ENCODE measurements around the gene PHOSPHO2.
A peak's percentile ranks its signal among the peaks of the same experiment; 100 is the strongest.

Gene PHOSPHO2

DNA sequence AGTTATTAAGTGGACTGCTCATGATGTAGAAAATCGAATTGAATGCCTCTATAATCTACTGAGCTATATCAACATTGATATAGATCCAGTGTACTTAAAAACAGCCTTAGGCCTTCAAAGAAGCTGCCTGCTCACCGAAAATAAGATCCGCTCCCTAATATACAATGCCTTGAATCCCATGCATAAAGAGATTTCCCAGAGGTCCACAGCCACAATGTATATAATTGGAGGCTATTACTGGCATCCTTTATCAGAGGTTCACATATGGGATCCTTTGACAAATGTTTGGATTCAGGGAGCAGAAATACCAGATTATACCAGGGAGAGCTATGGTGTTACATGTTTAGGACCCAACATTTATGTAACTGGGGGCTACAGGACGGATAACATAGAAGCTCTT lies 41.4 kb downstream of the PHOSPHO2 start:
- no peak overlapping the region for H3K9ac ChIP-seq (ENCODE audit: low read length in 2 of 2)
- no peaks in the 10 kb centered on the region for H3K27me3 ChIP-seq (ENCODE audit: control insufficient read depth in 1 of 2, insufficient read depth in 2 of 2, low read length in 2 of 2)
- H3K4me1 ChIP-seq (ENCODE audit: control insufficient read depth, insufficient read depth, low read length): peaks cover 16% of the 10 kb centered on the region
- no peak overlapping the region for H3K27ac ChIP-seq (ENCODE audit: low read length)
- H3K36me3 ChIP-seq (ENCODE audit: control insufficient read depth in 2 of 2, insufficient read depth in 2 of 2, low read length in 2 of 2): no peaks in the 10 kb centered on the region
- H3K9me3 ChIP-seq (ENCODE audit: control insufficient read depth in 2 of 2, low read length in 2 of 2): no peaks in the 10 kb centered on the region
- H3K4me3 ChIP-seq (ENCODE audit: low read length in 2 of 2): peak overlapping the region; percentile 41 to 70

DNA sequence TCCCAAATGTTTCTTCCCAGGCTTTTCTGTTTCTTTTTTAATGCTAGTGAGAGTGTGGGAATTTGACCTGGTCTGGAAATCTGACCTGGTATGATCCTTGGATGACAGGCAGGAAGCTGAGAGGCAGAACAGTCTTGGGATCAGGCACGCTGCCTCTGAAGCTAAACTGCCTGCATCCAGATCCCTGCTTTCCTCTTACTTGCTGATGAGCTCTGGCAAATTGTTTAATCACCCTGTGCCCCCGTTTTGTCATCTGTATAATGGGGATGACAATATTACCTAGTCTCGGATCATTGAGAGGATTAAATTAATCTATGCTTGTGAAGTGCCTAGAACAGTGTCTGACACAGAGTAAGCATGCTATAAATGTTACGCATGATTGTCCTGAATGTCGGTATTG lies 42.6 kb downstream of the PHOSPHO2 start:
- peak overlapping the region; percentile 41 to 70 for H3K4me3 ChIP-seq (ENCODE audit: low read length in 2 of 2)
- peak overlapping the region; percentile 3 to 43 for H3K9ac ChIP-seq (ENCODE audit: low read length in 2 of 2)
- no peaks in the 10 kb centered on the region for H3K9me3 ChIP-seq (ENCODE audit: control insufficient read depth in 2 of 2, low read length in 2 of 2)
- peaks cover 16% of the 10 kb centered on the region for H3K4me1 ChIP-seq (ENCODE audit: control insufficient read depth, insufficient read depth, low read length)
- no peak overlapping the region for H3K27ac ChIP-seq (ENCODE audit: low read length)
- H3K27me3 ChIP-seq (ENCODE audit: control insufficient read depth in 1 of 2, insufficient read depth in 2 of 2, low read length in 2 of 2): no peaks in the 10 kb centered on the region
- H3K36me3 ChIP-seq (ENCODE audit: control insufficient read depth in 2 of 2, insufficient read depth in 2 of 2, low read length in 2 of 2): peaks cover 3 to 5% of the 10 kb centered on the region in 2 donors

- Histone ChIP-seq H3K4me3 (ENCODE audit: low read length in 2 of 2) (no peak overlapping the region), H3K36me3 (ENCODE audit: control insufficient read depth in 2 of 2, insufficient read depth in 2 of 2, low read length in 2 of 2) (peaks cover 5 to 9% of the 10 kb centered on the region in 2 donors), H3K4me1 (ENCODE audit: control insufficient read depth, insufficient read depth, low read length) (peaks cover 7% of the 10 kb centered on the region), H3K27me3 (ENCODE audit: control insufficient read depth in 1 of 2, insufficient read depth in 2 of 2, low read length in 2 of 2) (no peaks in the 10 kb centered on the region), H3K27ac (ENCODE audit: low read length) (no peak overlapping the region), H3K9me3 (ENCODE audit: control insufficient read depth in 2 of 2, low read length in 2 of 2) (no peaks in the 10 kb centered on the region), H3K9ac (ENCODE audit: low read length in 2 of 2) (no peak overlapping the region)
Measured at GRCh38 chr2:169738566-169739229, 44.4 kb downstream of the PHOSPHO2 start.

DNA sequence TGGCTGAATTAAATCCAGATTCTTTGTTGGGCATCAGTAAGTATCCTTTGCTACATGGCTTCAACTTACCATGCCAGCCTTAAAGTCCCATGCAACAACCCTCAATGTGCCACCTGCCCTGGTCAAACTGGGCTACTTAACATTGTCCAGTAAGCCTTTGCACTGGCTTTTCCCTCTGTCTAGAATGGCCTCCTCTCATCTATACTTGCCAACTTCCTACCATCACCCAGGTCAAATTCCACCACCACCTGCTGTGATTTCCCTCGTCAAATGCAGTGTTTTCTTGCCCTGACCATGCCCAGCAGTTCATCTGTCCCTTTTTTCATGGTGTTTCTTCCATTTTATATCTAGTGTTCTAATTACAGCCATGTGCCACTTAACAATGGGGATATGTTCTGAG lies 45.1 kb downstream of the PHOSPHO2 start:
- H3K9me3 ChIP-seq (ENCODE audit: control insufficient read depth in 2 of 2, low read length in 2 of 2): no peaks in the 10 kb centered on the region
- H3K4me1 ChIP-seq (ENCODE audit: control insufficient read depth, insufficient read depth, low read length): peaks cover 7% of the 10 kb centered on the region
- no peak overlapping the region for H3K9ac ChIP-seq (ENCODE audit: low read length in 2 of 2)
- H3K36me3 ChIP-seq (ENCODE audit: control insufficient read depth in 2 of 2, insufficient read depth in 2 of 2, low read length in 2 of 2): peaks cover 7 to 12% of the 10 kb centered on the region in 2 donors
- H3K27me3 ChIP-seq (ENCODE audit: control insufficient read depth in 1 of 2, insufficient read depth in 2 of 2, low read length in 2 of 2): no peaks in the 10 kb centered on the region
- no peak overlapping the region for H3K27ac ChIP-seq (ENCODE audit: low read length)
- peak overlapping the region in 1 of 2 donors; percentile 36 for H3K4me3 ChIP-seq (ENCODE audit: low read length in 2 of 2)

GRCh38 chr2:169743549-169743948 lies 49.3 kb downstream of the PHOSPHO2 start:
- peaks cover 16 to 23% of the 10 kb centered on the region in 2 donors for H3K36me3 ChIP-seq (ENCODE audit: control insufficient read depth in 2 of 2, insufficient read depth in 2 of 2, low read length in 2 of 2)
- no peak overlapping the region for H3K4me3 ChIP-seq (ENCODE audit: low read length in 2 of 2)
- no peaks in the 10 kb centered on the region for H3K27me3 ChIP-seq (ENCODE audit: control insufficient read depth in 1 of 2, insufficient read depth in 2 of 2, low read length in 2 of 2)
- H3K9ac ChIP-seq (ENCODE audit: low read length in 2 of 2): no peak overlapping the region
- no peaks in the 10 kb centered on the region for H3K9me3 ChIP-seq (ENCODE audit: control insufficient read depth in 2 of 2, low read length in 2 of 2)
- no peak overlapping the region for H3K27ac ChIP-seq (ENCODE audit: low read length)
- H3K4me1 ChIP-seq (ENCODE audit: control insufficient read depth, insufficient read depth, low read length): peaks cover 2% of the 10 kb centered on the region

DNA sequence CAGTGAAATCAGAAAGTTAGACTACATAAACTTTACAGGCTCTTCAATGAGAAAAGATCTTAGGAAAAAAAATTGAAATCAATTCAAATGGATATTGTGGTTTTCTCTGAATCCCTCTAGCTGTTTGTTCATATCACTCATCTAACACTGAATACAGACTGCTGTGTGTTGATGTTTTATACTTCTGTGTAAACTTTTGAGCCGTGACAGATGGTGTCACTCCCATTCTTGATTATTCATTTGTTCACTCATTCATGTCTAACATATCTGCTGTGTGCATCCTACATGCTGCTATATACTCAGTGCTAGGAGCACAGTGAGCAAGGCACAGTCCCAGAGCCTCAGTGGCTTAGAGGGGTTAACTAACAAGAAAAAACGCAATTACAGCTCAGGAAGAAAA lies 52.0 kb downstream of the PHOSPHO2 start:
- Histone ChIP-seq H3K4me3 (ENCODE audit: low read length in 2 of 2) (no peak overlapping the region), H3K36me3 (ENCODE audit: control insufficient read depth in 2 of 2, insufficient read depth in 2 of 2, low read length in 2 of 2) (peaks cover 21 to 26% of the 10 kb centered on the region in 2 donors), H3K9ac (ENCODE audit: low read length in 2 of 2) (no peak overlapping the region), H3K4me1 (ENCODE audit: control insufficient read depth, insufficient read depth, low read length) (peaks cover 2% of the 10 kb centered on the region), H3K27me3 (ENCODE audit: control insufficient read depth in 1 of 2, insufficient read depth in 2 of 2, low read length in 2 of 2) (no peaks in the 10 kb centered on the region), H3K27ac (ENCODE audit: low read length) (no peak overlapping the region), H3K9me3 (ENCODE audit: control insufficient read depth in 2 of 2, low read length in 2 of 2) (no peaks in the 10 kb centered on the region)

- H3K36me3 ChIP-seq (ENCODE audit: control insufficient read depth in 2 of 2, insufficient read depth in 2 of 2, low read length in 2 of 2): peaks cover 20% of the 10 kb centered on the region in 2 donors
- H3K9ac ChIP-seq (ENCODE audit: low read length in 2 of 2): no peak overlapping the region
- H3K27ac ChIP-seq (ENCODE audit: low read length): no peak overlapping the region
- H3K9me3 ChIP-seq (ENCODE audit: control insufficient read depth in 2 of 2, low read length in 2 of 2): no peaks in the 10 kb centered on the region
- no peaks in the 10 kb centered on the region for H3K27me3 ChIP-seq (ENCODE audit: control insufficient read depth in 1 of 2, insufficient read depth in 2 of 2, low read length in 2 of 2)
- no peak overlapping the region for H3K4me3 ChIP-seq (ENCODE audit: low read length in 2 of 2)
- peaks cover 2% of the 10 kb centered on the region for H3K4me1 ChIP-seq (ENCODE audit: control insufficient read depth, insufficient read depth, low read length)
Measured at GRCh38 chr2:169748319-169748718, 54.0 kb downstream of the PHOSPHO2 start.

Data from stomach smooth muscle (tissue), 2 donors.